Measurements from ENCODE around the gene MUTYH. TPM values are rescaled to one million over a fixed set of nuclear protein-coding genes. Genes with fewer than 3 reads are reported as not detected.

MUTYH gene
- total and polyA plus RNA-seq, 9 of the 15 experiments (the other 6 are each of a cell fraction or from before 2014, with no cell fraction given), result 3.4 to 53.5 (median 29.0) TPM

GRCh38 chr1:45339789-45340558, at the start of gene MUTYH, which contains the start of gene TOE1 (continued):
- peak; percentile 93 for TF ChIP-seq SMAD4 (CRISPR knock-in tag; conservative IDR thresholded peaks at IDR 0.05)
- no peak for TF ChIP-seq ELF2 (CRISPR knock-in tag; IDR thresholded peaks at IDR 0.05)
- TF ChIP-seq KLF1 (tag; IDR thresholded peaks at IDR 0.05), result peak; percentile 81; the same call in 1 of the 2 replicates
- TF ChIP-seq ZNF174 (CRISPR knock-in tag; IDR thresholded peaks at IDR 0.05), result no peak
- TF ChIP-seq TFAP4 (CRISPR knock-in tag; IDR thresholded peaks at IDR 0.05; ENCODE audit: borderline replicate concordance), result peak; percentile 91
- no peak for TF ChIP-seq CBFA2T3 (IDR thresholded peaks at IDR 0.05)
- TF ChIP-seq NFE2 (IDR thresholded peaks at IDR 0.05; ENCODE audit: low read depth), result peak; percentile 4; the same call in 1 of the 2 replicates
- TF ChIP-seq ZNF354B (CRISPR knock-in tag; IDR thresholded peaks at IDR 0.05), result no peak
- TF ChIP-seq ZNF280A (IDR thresholded peaks at IDR 0.05; ENCODE audit: low read depth, partially characterized antibody), result no peak
- peak; percentile 61; the same call in 1 of the 2 replicates for TF ChIP-seq FOXP4 (CRISPR knock-in tag; IDR thresholded peaks at IDR 0.05; ENCODE audit: borderline replicate concordance)
- TF ChIP-seq ZC3H4 (CRISPR knock-in tag; IDR thresholded peaks at IDR 0.05; ENCODE audit: borderline replicate concordance), result no peak
- no peak for TF ChIP-seq NR2F6 (CRISPR knock-in tag; IDR thresholded peaks at IDR 0.05)
- TF ChIP-seq DNMT1 (IDR thresholded peaks at IDR 0.05), result no peak
- no peak for TF ChIP-seq PBX2 (CRISPR knock-in tag; IDR thresholded peaks at IDR 0.05; ENCODE audit: low read depth)
- TF ChIP-seq PBX2 (tag; conservative IDR thresholded peaks at IDR 0.05; ENCODE audit: low read depth), result no peak
- no peak for TF ChIP-seq MCM2 (IDR thresholded peaks at IDR 0.05; ENCODE audit: low read depth)
- no peak for TF ChIP-seq GTF3C2 (IDR thresholded peaks at IDR 0.05; ENCODE audit: borderline replicate concordance, extremely low read depth, insufficient read length)

Data from K562 (cell line).